Measurements from ENCODE around the gene MAFG.

Gene MAFG

DNA sequence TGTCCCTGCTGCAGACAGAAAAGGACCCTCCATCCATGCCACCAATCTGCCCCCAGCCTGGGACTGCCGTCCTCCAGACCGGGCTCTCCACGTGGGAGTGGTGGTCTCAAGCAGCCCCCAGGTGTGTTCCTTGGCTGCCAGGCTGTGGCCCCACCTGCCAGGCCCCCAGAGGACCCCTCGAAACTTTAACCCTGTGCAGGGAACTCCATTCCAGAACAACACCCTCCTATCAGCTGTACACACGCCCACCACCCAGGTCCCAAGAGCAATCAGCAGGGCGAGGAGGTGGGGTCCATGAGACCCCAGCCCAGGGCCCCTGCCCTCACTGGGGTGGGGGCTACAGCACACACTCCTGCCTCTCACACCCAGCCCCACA, 8.2 kb upstream of the MAFG start:
- no peak for DNase-seq

DNA sequence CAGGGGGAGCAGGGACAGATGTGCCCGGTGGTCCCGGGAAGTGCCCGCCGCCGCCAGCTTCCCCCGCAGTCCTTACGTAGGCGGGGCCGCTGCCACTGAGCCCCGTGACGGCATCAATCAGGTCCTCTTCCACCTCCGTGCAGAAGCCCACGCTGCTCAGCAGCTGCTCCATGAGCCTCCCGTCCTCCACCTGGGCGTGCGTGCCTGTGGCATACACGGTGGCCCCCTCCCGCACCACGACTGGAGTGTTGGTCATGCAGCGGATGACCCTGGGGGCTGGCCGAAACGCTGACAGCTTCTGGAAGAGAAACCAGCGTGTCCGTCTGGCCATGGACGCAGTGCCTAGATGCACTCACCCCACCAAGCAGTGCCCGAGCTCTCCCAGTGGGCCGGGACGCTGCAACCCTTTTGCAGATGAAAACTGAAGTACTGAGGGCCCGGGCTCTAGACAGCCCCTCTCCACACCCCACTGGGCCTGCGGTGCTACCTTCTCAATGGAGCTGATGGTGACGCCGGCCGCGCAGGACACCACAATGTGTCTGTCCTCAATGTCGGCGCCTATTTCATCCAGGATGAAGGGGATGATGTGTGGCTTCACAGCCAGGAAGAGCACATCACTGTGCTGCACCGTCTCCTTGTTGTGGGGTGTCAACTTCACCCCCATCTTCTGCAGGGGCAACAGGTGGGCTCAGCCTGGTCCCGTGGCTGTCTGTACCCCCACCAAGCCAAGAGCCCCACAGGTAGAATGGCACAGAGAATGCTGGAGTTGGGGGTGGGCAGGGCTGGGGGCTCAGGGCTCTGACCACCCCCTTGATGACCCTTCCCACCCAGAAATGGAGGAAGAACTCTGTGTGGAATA, 7.5 kb upstream of the MAFG start:
- DNase-seq, result no peak

DNA sequence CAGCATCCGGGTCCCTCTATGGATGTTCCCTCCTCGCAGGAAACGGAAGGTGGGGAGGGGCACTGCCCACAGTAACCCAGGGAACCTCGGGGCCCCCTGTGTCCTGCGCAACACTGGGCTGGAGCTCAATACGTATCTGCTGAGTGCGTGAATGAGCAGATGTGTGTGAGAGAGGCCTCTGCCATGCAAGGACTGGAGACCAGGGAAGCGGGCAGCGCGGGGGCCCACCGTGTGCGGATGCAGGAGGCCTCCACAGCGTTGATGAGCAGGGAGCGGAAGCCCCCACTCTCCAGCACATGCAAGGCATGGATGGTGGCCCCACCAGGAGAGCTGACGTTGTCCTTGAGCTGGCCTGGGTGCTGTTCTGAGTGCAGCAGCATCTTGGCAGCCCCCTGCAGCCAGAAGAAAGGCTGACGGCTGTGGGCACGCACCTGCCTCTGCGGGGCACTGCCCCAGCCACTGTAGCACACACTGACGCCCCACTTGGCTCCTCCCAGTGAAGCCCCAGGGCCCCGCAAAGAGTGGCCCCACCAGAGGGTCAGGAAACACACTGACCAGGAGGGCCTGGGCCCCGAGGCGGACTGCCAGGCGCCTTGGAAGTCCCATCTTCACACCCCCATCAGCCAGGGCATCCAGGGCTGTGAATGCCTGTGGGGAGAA, 6.7 kb upstream of the MAFG start:
- no peak for DNase-seq

DNA sequence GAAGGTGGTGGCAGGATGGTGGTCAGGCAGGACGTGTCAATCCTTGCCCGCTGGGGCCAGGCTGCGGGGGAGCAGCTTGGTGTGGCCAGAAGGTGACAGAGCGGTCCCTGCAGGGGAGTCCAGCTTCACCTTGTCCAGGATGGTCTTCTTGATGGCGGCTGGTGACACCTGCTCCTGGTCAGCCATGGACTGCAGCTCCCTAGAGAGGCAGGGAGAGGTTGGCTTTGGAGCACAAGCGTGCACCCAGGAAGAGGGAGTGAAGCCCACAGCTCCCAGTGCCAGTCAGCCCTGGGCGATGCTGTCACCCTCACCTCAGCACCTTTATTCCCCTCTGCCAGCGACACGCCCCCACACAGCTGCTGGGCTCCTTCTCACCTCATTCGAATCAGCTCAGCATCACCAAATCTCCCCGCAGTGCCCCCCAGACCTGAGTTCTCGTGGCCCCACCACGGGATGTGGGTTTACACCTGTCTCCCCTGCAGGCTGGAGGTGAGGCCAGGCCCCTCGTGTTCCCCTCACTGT, 5.7 kb upstream of the MAFG start:
- DNase-seq, result no peak

DNA sequence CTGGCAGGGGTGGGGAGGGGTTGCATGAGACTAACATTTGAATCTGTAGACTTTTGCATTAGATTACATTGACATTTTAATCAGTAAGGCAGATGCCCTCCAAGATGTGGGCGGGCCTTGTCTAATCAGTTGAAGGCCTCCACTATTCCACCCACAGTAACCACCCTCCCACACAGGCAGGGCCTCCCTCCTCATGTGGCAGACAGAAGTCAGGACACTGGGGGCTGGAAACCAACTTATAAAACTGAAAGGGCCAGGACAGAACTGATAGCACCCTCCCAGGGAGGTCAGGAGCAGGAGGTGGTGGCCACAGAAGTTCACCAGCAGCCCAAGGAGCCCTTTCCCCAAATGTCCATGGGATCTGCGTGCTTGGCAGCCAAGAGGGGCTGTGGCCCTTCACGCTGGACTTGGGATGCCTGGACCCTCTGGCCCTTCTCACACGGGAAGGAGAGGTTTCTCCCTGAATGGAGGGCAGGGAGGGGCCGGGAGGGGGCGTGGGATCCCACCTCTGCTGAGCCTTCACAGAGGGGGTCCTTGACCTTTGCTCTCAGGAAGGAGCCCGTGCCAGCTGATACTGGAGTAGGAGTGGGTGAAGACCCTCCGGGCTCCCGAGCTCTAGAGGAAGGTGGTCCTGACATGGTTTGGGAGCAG, 4.9 kb upstream of the MAFG start:
- DNase-seq, result no peak

DNA sequence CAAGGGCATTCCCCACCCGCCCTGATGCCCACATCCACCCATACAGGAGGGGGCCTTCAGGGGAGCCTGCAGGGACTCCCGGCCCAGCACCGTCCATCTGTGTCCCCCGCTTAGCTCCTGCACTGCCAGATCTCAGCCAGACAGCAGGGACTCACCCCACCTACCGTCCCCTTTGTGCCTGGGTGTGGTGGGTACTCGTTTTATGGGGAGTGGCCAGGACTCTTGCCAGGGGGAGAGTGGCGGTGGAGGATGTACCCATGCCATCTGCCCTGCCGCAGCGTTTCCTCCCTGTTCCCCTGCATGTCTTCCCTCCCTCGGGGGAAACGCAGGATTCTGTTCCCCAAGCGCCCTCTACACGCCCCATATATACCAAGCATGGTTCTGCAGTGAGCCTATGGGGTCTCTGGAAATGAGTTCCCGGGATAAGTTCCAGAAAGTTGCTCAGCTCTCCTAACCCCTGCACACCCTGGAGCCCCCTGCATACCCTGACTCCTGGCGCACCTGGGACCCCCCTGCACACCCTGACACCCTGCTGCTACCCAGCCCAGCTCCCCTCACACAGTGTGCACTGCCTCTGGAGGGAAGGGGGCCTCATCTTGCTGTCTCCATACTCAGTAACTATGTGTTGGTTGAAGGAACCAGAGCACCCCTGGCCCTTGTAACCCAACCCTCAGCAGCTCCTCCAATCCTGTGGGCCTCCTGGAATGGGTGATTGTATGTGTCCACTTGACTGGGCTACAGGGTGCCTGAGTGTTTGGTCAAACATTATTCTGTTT, 4.2 kb upstream of the MAFG start:
- no peak for DNase-seq

DNA sequence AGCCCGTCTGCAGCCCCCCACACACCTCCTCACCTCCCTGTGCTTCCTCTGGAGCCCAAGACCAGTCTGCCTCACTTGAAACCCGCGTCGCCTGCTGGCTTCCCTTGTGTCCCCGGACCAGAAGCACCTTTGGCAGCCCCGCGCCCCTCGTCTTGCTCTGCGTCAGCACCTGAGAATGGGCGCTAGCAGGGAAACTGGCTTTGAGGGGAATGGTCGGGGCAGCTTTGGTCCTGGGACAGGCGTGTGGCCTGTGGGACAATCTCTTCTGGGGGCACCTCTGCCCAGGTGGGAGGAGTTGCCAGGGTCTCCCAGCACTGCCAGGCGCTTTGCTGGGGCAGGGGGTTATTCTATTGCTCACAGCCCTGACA, 3.6 kb upstream of the MAFG start:
- DNase-seq, result no peak

DNA sequence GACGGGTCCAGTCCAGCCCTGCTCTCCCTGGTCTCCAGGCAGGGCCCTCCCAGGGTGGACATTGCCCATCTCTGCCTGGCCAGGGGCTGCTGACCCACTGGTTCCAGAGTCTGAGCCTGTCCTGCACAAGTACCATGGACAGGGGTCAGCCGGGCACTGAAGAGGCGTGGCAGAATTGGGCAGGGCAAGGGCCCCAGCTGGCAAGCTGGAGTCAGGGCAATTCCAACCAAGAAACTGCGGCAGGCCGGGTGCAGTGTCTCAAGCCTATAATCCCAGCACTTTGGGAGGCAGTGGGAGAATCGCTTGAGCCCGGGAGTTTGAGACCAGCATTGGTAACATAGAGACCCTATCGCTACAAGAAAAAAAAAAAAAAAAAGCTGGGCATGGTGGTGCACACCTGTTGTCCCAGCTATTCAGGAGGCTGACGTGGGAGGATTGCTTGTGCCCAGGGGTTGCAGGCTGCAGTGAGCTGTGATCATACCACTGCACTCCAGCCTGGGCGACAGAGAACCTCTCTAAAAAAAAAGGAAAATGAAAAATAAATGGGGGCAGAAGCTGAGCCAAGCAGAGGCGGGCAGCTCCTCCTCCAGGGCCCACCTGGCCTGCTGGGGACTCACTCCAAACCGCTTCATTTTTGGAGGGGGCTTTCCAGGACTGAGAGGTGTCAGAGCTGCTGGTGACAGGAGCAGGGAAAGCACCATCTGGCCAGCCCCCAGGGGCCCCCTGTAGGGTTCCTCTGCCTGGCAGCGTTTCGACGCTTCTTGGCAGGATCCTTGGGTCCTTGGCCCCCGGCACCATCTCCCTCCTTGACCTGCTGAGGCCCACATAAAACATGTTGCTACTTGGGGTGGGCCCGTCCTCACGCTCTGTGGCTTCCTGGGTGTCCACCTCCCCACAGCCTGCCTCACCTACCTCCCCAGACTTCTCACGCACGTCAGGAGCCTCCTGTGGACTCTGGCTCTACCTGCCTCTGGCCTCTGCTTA, 2.9 kb upstream of the MAFG start:
- no peak for DNase-seq

DNA sequence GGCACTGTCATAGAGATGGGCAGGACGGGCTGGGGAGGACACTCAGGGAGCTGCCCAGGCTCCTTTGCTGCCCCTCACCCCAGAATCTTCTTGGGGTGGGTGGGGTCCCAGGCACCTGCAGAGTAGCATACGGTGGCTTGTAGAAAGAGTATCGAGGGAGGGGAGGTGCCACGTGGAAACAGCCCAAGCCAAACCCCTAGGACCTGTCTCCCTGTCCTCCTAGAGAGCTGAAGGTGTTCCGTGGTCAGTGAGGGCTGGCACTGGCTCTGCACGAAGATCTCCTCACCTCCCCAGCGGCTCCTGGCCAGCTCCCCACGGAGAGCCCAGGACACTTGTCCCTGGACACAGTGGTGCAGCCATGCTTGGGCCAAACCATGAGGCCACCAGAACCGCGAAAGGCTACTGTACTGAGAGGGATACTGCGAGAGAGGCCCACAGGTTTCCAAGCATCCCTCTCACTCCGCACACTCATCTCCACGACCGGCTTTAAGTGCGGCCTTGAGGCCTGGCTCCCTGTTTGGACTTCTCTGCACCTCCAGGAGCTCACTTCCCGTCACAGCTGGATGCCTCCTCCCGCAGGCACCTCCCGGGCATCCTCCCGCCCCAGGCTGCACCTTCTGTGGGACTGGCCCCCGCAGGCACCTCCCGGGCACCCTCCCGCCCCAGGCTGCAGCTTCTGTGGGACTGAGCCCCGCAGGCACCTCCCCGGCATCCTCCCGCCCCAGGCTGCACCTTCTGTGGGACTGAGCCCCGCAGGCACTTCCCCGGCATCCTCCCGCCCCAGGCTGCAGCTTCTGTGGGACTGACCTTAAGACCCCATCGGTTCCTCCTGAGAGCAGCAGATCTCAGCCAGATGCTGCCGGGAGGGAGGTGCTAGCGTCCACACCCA, 2.0 kb upstream of the MAFG start:
- no peak for DNase-seq

DNA sequence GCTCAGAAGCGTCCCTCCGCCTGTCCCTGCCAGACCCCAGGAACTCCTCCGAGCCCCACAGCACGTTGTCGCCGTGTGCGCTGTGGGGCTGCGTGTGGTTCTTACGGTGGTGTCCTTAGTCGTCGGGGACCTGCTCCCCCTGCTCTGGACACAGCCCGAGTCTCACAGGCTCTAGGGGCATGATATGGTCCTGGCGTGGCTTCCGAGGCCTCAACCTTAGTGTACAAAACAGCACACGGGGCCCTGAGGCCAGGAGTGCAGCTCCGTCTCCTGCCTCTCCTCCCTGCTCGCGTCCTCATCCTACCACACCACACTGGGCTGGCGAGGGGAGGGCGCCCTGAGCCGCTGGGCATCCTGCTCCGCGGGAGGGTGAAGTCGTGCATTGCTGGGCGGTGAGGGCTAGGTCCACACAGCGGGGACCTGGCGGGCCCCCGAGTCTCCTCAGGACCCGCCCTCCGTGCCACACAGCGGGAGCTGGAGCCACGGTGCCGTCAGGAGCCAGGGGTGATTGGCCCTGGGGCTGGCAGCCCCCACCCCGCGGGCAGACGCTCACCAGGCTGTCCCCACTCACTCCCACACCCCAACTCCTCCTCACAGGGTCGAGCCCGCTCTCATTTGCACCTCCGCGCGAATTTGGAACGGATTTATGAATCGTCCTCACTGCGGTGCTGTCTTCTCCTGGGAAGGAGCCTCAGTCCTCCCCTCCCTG, 1.2 kb upstream of the MAFG start:
- no peak for DNase-seq

DNA sequence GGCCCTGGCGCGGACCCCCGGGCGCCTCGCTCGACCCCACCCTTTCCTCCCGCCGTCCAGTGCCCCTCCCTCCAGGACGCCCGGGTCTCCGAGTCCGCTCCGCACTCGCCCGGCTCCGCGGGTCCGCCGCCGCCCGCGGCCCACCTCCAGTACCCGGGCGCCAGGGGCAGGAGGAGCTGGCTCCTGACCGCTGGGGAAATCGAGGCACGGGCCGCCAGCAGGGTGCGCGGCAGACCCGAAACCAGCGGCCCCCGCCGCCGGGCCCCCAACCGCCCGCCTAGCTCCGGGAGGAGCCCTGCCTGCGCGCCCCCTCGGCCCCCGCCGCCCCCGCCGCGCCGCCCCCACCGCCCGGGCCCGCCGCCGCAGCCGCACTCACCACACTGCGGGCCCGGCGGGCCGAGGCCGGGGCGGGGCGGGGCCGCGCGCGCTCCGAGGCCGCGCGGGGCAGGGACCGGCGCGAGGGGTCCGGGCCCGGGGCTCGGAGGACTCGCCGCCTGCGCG, 333 bp downstream of the MAFG start:
- DNase-seq, result no peak

DNA sequence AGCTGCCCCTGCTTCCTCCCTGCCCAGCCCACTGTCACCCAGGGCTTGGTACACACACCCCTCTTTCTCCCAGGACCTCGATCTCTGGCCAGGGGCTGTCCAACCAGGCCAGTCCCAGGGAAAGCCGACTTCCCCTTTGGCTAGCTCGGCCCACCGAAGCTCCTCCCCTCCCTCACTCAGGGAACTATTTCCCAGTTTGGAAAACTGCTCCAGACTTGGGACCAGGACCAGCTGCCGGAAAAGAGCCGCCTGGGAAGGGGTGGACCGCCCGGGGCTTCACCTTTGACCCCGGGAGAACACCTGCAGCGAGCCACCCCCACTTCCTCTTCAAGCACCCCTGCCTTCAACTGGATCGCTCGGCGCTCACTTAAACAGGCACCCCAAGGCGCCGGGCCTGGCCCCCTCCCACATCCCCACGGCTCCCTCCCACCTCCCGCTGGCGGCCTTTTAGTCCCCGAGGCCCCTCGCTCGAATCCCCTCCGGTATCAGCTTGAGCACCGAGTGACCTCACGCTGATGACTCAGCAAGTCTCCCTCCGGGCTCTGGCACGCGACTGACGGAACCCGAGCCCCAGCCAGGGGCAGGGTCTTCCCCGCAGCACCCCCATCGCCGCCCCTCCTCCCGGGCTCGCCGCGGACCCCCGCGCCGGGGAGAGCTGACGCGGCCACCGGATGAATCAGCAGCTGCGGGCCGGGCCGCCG, 934 bp downstream of the MAFG start:
- peak; percentile 77 for DNase-seq

DNA sequence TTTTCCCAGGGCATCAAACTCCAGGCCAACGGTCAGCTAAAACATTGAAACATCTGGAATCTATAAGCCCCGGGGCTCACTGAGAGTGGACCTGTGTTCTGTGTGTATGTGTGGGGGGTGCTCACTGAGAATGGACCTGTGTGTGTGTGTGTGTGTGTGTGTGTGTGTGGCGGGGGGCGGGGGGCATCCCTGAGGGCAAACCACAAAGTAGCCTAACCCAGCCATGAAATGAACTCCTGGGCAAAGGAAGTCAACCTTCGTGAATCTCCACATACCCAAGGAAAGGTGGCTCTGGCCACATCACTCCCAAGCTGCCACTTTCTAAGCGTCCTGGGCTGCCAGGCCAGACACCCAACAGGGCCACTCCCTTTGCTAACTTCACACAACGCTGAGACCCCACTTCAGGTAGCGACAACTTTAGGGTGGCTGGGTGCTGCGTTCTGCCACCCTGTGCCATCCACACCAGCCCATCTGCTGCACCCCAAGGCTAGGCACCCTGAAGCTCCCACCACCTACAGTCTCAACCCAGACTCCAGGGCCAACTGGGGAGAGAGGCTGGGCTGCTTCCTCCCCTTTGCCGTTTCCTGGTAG, 1.6 kb downstream of the MAFG start:
- DNase-seq, result no peak

DNA sequence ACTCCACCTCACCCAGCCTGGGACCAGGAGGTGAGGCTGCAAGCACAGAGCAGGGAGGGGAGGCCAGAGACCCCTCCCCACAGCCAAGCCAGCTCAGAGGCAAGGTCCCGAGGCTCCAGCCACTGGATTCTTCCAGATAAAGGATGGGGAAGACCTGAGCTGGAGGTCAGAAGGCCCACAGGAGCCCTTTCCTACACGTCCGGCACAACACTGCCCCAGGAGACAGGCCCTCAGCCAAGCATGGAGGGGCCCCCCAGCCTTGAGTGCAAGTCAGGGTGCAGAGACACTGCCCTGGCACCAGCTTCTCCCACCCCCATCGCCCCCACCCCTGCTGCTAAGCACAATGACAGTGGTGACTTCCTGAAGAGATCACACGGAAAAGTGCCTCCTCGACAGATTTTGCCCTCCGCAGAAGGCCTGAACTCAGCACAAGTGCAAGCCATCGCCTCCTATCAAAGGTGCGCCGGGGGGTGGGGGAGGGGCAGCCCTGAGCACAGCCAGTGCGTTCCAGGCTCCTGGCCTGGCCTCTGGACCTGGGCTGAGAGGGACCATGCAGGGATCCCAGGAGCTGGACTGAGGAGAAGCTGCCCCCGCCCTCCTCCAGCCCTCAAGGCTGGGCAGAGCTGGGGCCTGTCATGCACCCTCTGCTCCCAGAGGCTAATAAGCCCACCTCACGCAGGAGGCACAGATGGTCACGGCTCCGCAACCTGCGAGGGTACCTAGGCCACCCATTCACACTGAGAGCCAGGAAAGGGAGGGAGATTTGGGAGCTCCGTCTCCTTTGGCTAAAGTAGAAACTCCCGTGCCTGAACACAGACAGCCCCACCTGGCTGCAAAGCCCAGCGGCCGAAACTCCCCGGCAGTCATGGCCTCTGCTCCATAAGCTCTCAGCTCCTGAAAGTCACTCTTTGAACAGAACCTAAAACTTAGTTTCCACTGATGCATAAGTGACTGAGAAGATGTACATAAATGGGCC, 2.7 kb downstream of the MAFG start:
- DNase-seq, result no peak

DNA sequence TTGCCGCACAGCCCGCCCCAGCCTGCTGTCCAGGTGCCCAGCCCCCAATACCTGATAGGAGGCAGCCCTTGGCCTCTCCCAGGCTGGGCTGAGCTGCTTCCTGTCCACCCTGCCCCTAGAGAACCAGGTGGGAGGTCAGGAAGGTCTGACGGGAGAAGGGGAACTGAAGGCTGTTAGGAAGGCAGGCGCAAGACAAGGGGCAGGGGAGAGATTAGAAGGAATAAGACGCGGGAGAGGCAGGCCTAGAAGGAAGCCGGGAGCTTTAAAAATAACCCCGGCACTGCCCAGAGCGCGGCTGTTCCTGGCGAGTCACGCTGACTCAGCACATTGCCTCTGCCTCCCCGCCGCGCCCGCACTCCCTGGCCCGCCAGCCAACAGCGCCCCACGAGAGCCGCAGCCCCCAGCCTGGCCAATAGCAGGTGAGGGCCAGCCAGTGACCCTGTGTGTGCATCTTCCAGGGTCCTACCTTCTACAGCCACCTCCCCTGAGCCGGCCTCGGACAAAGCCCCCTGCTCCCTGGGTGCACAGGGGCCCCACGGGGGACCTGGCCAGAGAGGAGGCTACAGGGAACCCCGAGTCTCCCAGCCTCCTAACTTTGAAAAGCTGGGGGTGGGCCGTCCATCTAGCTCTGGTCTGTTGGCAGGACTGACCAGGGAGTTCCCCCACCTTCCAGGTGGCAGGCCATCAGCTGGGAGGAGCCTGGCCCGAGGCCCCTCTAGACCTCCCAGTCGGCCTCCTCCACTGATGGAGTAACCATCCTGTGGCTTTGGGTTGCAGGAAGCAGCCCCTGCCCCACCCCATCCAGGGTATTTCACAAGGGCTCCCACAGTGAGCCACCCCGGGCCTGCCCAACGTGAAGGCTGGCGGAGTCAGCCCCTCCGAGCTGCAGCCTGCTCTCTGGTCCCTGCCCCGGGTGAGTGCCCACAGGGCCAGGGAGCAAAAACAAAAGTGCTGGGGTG, 4.0 kb downstream of the MAFG start:
- peak; percentile 76 for DNase-seq

DNA sequence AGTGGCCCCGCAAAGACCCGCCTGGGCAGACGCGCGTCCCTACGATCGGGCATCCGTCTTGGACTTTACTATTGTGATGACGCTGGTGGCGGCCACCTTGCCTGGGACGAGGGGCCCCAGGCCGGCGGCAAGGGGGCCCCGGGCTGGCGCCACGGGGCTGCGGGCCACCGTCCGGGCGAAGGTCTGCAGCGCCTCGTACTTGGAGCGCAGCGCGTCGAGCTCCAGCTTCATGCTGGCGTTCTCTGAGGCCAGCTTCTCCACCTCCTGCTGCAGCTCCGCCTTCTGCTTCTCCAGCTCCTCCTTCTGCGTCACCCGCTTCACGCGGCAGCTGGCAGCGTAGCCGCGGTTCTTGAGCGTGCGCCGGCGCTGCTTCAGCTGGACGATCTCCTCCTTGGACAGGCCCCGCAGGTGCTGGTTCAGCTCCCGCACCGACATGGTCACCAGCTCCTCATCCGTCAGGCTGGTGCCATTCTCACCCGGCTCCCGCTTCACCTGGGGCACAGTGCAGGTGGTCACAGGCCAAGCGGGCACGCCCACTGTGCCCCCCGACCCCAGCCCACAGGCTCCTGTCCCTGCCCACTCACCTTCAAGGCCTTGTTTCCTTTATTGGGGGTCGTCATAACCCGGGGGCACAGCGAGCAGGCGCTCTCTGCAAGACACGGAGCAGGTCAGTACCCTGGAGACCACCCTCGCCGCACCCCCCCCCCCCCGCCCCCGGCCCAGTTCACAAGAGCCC, 4.8 kb downstream of the MAFG start:
- peak; percentile 30 for DNase-seq
